Measurements from ENCODE around the gene PLCB4. TPM values are rescaled to one million over a fixed set of nuclear protein-coding genes. Genes with fewer than 3 reads are reported as not detected.
A peak's percentile ranks its signal among the peaks of the same experiment; 100 is the strongest.

Gene PLCB4
- total RNA-seq, 1 experiment from 2014 or later, result 22.7 TPM

DNA sequence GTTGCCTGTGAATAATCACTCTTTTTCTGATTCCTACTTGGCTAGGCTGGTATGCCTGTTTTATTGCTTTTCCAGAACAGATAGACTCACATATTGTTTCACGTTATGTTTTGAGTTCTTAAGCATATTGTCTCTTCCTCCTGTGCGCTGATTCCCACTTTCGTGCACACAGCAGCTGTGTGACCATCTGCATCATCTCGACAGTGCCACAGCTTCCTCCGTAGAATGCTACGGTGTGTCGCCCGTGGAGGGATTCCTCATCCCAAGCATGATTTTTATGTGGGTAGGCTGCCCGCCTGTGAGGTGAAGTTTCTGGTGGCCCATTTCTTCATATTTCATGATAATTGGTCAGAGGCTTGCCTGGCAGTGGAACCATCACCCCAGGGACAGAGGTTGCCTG lies 31.8 kb downstream of the PLCB4 start:
- no peak for DNase-seq (ENCODE audit: low read depth)

GRCh38 chr20:9102456-9102855 lies 33.6 kb downstream of the PLCB4 start:
- DNase-seq (ENCODE audit: low read depth), result no peak

- peak; percentile 78 for DNase-seq (ENCODE audit: low read depth)
Observed at GRCh38 chr20:9103955-9104354, 35.1 kb downstream of the PLCB4 start.

- no peak for DNase-seq (ENCODE audit: low read depth)
Observed at GRCh38 chr20:9108260-9108659, 39.4 kb downstream of the PLCB4 start.

DNA sequence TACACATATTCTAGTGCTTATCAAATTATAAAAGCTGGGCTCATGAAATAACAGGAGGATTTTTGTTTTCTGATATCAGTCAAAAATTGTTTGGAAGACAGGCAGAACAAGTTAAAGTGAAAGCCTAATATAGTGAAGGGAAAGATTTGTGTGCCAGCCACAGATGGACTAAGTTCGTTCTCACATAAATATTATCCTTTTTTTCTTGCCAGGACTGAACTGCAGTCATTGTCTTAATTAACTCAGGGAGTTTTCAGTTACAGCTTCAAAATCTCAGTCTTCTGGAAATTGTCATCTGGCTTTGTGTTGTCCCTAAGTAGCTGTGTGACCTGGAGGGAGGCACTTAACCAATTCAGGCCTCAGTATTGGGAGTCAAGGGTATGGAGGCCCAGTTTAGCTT lies 40.7 kb downstream of the PLCB4 start:
- no peak for DNase-seq (ENCODE audit: low read depth)

- DNase-seq (ENCODE audit: low read depth), result peak; percentile 12
Observed at GRCh38 chr20:9110365-9110764, 41.5 kb downstream of the PLCB4 start.

DNA sequence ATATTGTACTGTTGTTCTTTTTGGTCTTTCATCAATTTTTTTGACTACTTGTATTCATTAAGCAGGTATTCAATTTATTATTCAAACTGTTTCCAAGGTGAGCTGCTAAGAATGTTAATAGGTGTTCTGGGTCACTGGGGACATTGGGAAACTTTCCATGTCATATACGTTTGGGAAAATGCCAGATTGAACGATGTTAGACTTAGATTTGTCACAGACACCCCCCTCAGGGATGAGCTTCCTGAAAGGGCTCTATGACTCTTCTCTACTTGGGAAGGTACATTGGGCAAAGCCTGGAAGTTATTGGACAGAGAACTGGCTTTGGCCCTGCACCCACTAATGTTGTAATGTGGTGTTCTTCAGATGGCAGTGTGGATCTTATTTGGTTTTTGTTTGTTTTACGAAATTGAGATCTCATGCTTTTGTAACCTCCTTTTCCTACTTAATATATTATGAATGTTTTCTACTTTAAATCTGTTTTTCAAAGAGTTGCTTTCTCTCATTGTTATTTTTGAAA lies 42.1 kb downstream of the PLCB4 start:
- DNase-seq (ENCODE audit: low read depth), result no peak

- DNase-seq (ENCODE audit: low read depth), result no peak
Observed at GRCh38 chr20:9112541-9113515, 43.9 kb downstream of the PLCB4 start.

DNA sequence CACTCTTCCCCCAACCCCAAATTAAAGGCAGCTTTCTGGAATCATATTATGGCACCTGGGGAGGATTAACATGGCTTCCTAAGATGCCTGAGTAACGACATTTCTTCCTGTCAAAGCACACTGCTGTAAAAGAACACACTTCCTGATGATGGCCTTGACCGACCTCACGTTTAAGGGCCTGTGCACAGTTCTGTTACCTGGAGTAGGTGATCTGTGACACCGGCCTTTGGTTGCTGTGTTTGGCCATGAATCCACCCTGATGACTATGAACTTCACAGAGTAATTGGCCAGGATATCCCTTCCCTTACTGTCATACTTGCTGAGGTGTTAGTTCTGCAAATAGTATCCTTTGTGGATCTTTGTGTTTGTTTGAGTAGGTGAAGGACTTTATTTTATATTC lies 45.8 kb downstream of the PLCB4 start:
- no peak for DNase-seq (ENCODE audit: low read depth)

DNA sequence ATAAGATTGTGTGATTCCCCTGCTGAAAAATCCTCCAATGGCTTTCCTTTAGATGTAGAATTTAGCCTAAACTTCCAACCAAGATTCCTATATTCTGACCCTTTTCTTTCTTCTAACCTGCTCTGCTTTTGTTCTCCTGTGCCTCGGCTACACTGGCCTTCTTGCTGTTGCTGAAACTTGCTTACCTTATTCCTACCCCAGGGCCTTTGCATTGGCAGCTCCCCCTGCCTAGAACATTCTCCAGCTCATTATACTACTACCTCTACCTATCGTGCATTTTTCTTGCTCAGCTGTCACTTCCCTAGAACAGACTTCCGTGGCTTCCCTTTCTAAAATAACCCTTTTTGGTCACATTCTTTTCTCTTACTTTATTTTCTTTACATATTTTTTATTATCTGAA lies 48.7 kb downstream of the PLCB4 start:
- DNase-seq (ENCODE audit: low read depth), result no peak

DNA sequence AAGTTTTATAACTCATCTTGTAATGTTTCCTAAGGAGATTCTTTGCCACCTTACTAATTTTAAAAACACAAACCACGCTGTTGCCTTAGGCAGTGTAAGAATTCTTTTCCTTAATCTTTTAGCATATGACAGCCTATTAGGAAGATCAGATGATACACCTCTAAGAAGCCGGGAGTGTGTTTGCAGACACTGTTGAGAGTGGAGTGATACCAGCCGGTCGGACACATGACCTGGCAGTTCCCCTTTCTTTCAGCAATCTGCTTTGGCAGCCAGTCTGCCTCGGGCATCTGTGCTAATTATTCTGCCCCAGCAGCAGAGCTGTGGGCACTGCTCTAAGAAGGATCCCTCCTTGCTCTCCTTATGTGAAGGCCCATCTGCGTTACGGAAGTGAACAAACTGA lies 50.9 kb downstream of the PLCB4 start:
- no peak for DNase-seq (ENCODE audit: low read depth)

DNA sequence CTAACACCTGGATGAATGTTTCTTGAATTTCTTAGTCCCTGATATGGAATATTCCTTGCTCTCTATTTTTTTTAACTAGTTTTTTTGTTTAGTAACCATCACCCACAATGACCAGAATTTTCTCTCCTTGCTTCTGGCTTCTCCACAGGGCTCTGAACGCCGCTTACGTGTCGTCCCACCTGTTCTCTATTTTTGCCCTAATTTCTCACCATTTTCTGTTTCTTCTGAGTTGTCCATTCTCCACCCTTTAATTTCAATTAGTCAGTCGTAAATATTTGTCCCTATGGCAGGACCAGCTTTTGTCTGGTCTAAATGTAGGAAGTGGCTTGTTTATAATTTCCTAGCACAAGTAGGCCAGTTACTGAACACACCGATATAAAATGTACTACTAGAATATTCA lies 52.3 kb downstream of the PLCB4 start:
- DNase-seq (ENCODE audit: low read depth), result no peak

DNA sequence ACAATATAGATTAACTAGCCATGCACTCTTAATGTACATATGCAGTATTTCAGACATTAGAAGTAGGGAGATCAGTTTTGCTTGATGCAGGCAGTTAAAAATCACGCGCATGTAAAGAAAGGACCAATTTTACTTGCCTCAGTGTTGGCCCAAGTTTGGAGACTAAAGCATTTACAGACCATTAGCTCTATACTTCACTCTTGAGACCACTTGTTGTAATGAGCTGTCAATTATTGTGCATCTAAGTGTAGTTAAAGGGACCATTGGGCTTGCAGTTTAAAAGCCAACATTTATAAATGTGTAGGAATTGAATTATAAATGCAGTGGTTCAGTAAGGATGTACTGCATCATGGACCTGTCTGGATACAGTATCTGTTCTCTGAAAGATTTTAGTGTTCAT lies 53.7 kb downstream of the PLCB4 start:
- DNase-seq (ENCODE audit: low read depth), result no peak

- no peak for DNase-seq (ENCODE audit: low read depth)
Observed at GRCh38 chr20:9126527-9126926, 57.6 kb downstream of the PLCB4 start.

DNA sequence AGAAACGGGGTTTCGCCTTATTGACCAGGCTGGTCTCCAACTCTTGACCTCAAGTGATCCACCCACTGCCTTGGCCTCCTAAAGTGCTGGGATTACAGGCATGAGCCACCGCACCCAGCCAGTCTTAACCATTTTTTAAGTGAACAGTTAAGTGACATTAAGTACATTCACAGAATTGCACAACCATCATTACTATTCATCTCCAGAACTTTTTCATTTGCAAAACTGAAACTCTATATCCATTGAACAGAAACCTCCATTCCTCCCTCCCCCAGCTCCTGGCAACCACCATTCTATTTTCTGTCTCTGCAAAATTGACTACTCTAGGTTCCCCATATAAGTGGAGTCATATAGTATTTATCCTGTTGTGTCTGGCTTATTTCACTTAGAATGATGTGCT lies 59.7 kb downstream of the PLCB4 start:
- DNase-seq (ENCODE audit: low read depth), result no peak

GRCh38 chr20:9129756-9130155 lies 60.9 kb downstream of the PLCB4 start:
- DNase-seq (ENCODE audit: low read depth), result no peak

DNA sequence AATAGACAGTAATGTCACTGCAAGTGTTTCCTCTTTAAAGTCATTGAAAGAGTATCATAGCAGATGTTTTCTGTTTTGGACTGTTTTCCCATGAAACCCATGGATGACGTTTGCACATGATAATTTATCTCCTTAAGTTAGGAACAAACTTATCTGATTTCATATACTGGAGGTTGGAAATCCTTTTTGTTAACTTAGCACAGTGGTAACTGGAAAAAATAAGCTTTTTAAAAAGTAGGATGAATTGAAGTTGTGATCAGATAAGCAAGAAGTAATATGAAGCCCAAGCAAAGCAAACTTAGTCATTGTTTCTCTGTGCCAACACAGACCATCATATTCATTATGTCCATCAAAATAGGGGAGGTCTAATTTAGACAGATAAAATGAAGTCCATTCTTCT lies 61.6 kb downstream of the PLCB4 start:
- no peak for DNase-seq (ENCODE audit: low read depth)

GRCh38 chr20:9131841-9132240 lies 63.0 kb downstream of the PLCB4 start:
- no peak for DNase-seq (ENCODE audit: low read depth)

- DNase-seq (ENCODE audit: low read depth), result no peak
Observed at GRCh38 chr20:9134346-9134745, 65.5 kb downstream of the PLCB4 start.

DNA sequence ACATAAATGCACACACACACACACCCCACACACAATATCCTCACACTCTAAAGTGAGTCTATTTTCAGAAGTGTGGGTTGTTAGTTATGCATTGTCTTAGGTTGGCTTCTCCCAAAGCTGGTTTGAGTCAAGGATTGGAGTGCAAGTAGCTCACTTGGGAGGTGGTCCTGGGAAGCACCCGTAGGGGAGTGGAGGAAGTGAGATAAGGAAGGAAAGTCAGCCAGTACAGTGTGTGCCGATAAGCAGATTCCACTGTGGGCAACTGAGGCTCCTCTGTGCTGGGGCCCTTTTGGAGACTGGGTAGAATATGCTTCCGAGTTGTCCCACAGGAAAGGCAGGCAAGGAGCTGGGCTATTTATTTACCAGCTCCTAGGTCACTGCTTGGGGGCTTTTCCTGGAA lies 67.2 kb downstream of the PLCB4 start:
- no peak for DNase-seq (ENCODE audit: low read depth)

DNA sequence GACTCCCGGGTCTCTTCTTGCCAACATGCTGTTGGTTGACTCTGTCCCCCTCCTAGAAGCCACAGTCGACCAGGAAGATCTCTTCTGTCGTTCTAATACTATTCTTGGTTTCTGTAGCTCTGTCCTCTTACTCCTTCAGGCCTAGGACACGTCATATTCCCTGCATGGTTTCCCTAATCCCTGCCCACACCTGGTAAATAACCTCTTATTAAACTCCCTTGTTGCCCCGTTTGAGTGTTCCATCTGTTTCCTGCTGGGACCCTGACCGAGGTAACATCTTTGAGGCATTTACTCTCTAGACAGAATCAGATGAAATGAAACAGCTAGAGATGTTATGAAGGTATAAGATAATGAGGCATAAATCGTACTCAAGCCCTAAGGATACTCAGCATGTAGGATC lies 68.1 kb downstream of the PLCB4 start:
- no peak for DNase-seq (ENCODE audit: low read depth)

DNA sequence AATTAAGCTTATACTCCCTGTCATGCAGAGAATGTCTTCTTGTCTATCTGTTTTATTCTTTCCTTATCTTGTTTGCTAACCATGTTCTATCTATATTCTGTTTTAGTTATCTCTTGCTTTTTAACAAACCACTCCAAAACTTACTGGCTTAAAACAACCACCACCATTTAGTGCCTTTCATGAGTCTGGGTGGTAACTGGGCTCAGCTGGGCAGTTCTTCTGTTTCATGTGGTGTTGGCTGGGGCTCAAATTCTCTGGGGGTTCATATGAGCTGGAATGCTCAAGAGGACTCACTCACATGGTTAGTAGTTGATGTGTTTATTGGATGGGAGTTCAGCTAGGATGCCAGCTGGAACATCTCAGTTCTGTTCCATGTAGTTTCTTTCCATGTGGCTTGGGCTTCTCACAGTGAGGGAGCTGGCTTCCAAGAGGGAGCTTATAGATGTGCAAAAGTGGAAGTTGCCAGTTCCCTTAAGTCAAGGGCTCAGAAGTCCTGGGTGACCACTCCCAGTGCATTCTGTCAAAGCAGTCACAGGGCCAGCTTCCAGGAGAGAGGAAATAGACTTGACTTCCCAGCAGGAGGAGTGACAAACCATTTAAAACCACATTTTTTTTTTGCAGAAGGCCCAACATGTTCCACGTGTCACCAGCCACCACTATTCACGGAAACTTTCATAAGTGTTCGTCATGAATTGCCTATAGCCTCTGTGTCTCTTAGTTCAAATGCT lies 70.4 kb downstream of the PLCB4 start:
- DNase-seq (ENCODE audit: low read depth), result no peak

All from HT1080 (cell line).